GM18861 (cell line): ENCODE measurements around the gene ULK1.

ENCODE experiments used
- ATAC-seq: cut with Tn5 transposase; IDR thresholded peaks from one replicate; pipeline ENCODE4 v1.9.1; 2021; ENCODE audit not compliant: unreplicated experiment

The ULK1 gene

GRCh38 chr12:131907379-131908091, 13.1 kb downstream of the ULK1 start:
- ATAC-seq: no peak

GRCh38 chr12:131908092-131909080, 14.0 kb downstream of the ULK1 start:
- ATAC-seq: no peak

GRCh38 chr12:131909081-131909751, 14.8 kb downstream of the ULK1 start:
- ATAC-seq: no peak

- no peak for ATAC-seq
Measured at GRCh38 chr12:131909752-131910219, 15.4 kb downstream of the ULK1 start.

- ATAC-seq: no peak
Measured at GRCh38 chr12:131910302-131911027, 16.0 kb downstream of the ULK1 start.

GRCh38 chr12:131911028-131911650, 16.7 kb downstream of the ULK1 start:
- ATAC-seq: no peak

- ATAC-seq: no peak
Measured at GRCh38 chr12:131911851-131912477, 17.5 kb downstream of the ULK1 start.

GRCh38 chr12:131912518-131913274, 18.3 kb downstream of the ULK1 start:
- no peak for ATAC-seq

- no peak for ATAC-seq
Measured at GRCh38 chr12:131913666-131914065, 19.2 kb downstream of the ULK1 start.

GRCh38 chr12:131914179-131914702, 19.8 kb downstream of the ULK1 start:
- no peak for ATAC-seq

GRCh38 chr12:131915000-131915689, 20.7 kb downstream of the ULK1 start:
- no peak for ATAC-seq

- no peak for ATAC-seq
Measured at GRCh38 chr12:131915823-131916222, 21.4 kb downstream of the ULK1 start.

GRCh38 chr12:131916306-131917138, 22.1 kb downstream of the ULK1 start:
- no peak for ATAC-seq

- ATAC-seq: no peak
Measured at GRCh38 chr12:131917139-131917710, 22.8 kb downstream of the ULK1 start.

- ATAC-seq: no peak
Measured at GRCh38 chr12:131917711-131918306, 23.4 kb downstream of the ULK1 start.

GRCh38 chr12:131918311-131919050, 24.1 kb downstream of the ULK1 start:
- no peak for ATAC-seq
